NCI-H524 (cell line): ENCODE data around the gene RNF44.

ENCODE experiments used
- DNase-seq, 2 experiments: peaks; one replicate each; lab custom pipeline; 2025; lab: John Stamatoyannopoulos, UW

Gene RNF44

DNA sequence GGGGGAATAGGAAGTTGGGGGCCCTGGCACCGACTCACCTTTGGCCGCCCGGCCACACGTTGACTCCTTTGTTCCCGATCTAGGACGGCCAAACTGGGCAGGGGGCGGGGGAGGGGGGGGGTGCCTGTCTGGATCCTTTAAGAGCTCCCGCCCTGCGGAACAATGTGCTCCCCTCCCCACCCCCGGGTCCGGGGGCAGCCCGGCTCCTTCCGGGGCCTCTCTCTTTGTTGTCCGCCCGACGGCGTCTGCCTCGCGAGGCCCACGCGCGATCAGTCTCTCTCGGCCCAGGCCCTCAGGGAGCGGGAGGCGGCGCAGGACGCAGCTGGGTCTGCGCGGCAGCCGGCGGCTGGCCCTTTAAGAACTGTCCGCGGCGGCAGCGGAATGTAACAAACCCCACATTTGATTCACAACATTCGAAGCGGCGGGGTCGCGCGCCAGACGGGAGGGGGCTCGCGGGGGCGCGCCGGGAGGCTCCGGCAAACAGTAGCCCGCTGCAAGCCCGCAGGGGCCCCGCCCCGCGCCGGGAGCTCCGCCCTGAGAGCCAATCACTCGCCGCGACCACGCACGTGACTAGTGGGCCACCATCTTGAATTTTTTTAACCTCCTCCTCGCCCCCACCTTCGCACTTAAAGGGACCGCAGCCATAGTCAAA lies at the start of gene RNF44:
Gene RNF44, minus strand, starts transcription at position 501 of the 652 bp plus-strand sequence. CDS start 4,930 bp downstream, outside the sequence.
- peak; percentile 93 to 95 for DNase-seq

DNA sequence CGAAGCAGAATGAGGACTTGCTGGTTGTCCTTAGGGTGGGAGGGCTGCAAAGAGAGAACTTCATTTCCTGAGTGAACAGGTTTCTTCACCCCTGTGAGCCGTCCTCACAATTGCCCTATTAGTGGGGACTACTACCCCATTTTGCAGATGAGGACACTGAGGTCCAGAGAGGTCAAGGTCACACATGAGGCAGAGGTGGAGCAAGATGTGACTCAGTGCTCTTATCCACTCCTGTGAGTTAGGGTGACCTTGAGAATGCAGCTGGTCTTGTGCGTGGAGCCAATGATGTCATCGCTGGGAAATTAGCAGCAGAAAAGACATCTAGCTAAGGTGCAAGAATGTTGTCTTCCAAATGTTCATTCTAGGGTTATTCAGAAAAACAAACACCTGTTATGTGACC lies 45.9 kb upstream of the RNF44 start:
- no peak for DNase-seq

- DNase-seq, result no peak
These were observed 44.2 kb upstream of the RNF44 start for GRCh38 chr5:176581361-176581760.

DNA sequence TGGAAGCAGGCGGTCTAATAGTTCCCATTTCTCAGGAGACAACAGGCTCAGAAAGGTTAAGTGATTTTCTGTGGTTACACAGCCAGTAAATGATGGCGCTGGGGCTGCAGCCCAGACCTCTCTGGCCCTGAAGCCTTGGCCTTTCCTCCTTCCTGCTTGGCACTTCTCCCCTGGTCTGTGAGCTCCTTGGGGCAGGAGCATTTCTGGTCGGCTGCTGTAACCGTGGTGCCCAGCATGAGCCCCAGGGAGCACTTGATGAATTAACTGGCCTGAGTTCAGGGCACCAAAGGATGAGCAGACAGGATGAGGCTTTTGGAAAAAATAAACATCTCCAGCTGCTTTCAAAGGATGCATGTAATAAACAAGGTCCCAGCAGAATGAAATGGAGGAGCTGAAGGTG lies 42.1 kb upstream of the RNF44 start:
- DNase-seq, result no peak

- peak; percentile 27 to 69 for DNase-seq
These were observed 41.2 kb upstream of the RNF44 start for GRCh38 chr5:176578391-176578808.

- DNase-seq, result peak in 1 of 2 experiments; percentile 16
These were observed 40.3 kb upstream of the RNF44 start for GRCh38 chr5:176577312-176578176.

DNA sequence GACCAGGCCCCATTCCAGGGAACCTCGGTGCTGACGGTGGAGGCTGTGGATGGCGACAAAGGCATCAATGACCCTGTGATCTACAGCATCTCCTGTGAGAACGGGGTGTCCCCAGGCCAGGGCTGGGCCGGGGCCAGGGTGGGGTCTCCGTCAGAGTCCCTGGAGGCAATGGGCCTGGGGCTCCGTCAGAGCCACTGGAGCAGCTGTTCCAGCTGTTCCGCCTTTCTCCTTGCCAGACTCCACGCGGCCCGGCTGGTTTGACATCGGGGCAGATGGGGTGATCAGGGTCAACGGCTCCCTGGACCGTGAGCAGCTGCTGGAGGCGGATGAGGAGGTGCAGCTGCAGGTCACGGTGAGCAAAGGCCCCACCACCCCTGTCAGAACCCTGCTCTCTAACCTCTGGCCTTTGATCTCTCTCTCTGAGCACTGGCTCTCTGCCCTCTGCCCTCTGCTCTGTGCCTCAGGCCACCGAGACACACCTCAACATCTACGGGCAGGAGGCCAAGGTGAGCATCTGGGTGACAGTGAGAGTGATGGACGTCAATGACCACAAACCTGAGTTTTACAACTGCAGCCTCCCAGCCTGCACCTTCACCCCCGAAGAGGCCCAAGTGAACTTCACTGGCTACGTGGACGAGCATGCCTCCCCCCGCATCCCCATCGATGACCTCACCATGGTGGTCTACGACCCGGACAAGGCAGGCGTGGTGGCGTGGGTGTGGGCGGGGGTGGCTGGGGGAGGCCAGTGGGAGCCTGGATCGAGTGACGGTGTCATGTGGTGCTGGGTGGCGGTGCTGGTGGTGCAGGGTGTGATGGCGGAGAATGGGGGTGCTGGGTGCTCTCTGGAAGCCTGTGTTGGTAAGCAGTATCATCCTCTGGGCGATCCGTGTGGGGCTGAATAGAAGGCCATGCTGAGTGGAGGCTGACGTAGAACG lies 38.6 kb upstream of the RNF44 start:
- no peak for DNase-seq

GRCh38 chr5:176575066-176575465 lies 37.9 kb upstream of the RNF44 start:
- no peak for DNase-seq

GRCh38 chr5:176574297-176574591 lies 37.0 kb upstream of the RNF44 start:
- no peak for DNase-seq

- peak; percentile 13 to 54 for DNase-seq
These were observed 36.5 kb upstream of the RNF44 start for GRCh38 chr5:176573564-176574296.

DNA sequence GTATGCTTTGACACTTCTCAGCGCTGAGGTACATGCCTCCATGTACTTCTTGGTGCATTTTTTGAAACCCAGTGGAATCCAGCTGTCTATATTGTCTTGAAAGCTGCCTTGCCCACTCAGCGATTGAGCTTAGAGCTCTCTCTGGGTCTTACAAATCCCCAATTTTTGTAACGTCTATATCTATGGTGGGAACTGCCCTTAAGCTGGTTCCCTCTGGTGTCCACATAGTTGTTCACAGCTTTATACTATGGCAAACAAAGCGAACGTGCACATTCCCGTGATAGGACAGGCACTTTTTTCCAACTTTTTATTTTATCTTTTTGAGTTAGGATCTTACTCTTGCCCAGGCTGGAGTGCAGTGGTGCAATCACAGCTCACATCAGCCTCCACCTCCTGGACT lies 32.8 kb upstream of the RNF44 start:
- DNase-seq, result peak in 1 of 2 experiments; percentile 12

- no peak for DNase-seq
These were observed 31.5 kb upstream of the RNF44 start for GRCh38 chr5:176568657-176569056.

GRCh38 chr5:176565760-176566288 lies 28.6 kb upstream of the RNF44 start:
- no peak for DNase-seq

GRCh38 chr5:176564002-176564401 lies 26.8 kb upstream of the RNF44 start:
- DNase-seq, result no peak

DNA sequence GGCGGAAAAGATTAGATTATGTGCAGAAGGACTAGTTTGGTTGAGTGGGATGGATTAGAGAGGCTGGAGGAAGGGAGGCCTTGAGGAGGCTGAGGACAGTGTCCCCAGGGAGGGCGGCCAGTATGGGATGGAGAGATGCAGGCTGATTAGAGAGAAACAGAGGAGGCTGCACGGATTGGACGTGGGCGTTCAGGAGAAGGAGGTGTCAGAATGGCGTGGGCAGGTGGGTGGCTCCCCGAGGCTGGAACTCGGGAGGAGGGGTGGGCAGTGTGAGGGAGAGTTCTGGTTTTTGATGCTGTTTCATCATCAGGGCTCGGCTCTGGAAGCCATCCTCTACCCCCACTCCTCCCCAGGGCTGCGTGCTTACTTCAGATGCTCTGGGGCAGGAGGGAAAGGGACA lies 25.0 kb upstream of the RNF44 start:
- no peak for DNase-seq

DNA sequence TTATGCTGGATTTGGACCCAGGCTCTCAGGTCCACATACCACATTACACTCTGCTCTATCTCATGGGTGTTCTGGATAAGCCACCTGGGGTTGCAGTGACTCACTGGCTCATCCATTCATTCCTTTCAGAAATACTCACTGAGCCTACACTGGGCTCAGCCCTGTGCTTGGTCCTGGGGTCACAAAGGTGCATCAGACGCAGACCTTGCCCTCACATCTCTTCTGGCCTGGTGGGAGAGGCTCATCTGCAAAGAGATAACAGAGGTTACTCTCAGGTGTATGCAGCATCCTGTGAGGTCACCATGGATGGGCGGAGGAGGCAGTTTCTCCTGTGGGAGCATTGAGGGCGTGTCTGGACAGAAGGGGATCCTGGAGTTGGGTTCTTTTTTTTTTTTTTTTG lies 24.1 kb upstream of the RNF44 start:
- DNase-seq, result no peak

DNA sequence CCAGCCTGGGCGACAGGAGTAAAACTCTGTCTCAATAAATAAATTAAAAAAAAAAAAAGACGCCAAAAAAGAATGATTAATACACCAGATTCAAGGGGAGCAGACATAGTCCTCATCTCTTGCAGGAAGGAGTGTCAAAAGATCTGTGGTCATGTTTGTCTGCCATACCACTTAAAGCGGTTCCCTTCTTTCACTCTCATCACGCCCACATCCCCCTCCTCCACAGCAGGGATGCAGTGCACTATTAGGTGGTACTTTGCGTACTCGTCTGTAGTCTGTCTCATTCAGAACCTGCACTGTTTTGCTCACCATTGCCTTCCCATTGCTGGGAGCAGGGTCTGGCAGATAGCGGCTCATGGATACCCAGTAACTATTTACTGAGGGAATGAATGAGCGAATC lies 23.2 kb upstream of the RNF44 start:
- DNase-seq, result no peak

GRCh38 chr5:176559683-176560082 lies 22.5 kb upstream of the RNF44 start:
- DNase-seq, result peak; percentile 25 to 65

DNA sequence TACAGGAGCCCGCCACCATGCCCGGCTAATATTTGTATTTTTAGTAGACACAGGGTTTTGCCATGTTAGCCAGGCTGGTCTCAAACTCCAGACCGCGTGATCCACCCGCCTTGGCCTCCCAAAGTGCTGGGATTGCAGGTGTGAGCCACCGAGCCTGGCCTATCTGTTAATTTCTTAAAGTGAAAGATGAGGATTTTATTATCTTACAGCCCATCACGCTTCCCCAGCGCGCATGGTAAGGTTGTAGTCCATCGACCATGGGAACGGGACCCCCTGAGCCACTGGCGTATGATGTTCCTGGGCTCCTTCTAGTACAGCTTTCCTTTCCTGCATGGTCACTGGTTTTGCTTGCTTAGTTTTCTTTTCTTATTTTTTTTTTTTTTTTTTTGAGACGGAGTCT lies 20.6 kb upstream of the RNF44 start:
- no peak for DNase-seq

DNA sequence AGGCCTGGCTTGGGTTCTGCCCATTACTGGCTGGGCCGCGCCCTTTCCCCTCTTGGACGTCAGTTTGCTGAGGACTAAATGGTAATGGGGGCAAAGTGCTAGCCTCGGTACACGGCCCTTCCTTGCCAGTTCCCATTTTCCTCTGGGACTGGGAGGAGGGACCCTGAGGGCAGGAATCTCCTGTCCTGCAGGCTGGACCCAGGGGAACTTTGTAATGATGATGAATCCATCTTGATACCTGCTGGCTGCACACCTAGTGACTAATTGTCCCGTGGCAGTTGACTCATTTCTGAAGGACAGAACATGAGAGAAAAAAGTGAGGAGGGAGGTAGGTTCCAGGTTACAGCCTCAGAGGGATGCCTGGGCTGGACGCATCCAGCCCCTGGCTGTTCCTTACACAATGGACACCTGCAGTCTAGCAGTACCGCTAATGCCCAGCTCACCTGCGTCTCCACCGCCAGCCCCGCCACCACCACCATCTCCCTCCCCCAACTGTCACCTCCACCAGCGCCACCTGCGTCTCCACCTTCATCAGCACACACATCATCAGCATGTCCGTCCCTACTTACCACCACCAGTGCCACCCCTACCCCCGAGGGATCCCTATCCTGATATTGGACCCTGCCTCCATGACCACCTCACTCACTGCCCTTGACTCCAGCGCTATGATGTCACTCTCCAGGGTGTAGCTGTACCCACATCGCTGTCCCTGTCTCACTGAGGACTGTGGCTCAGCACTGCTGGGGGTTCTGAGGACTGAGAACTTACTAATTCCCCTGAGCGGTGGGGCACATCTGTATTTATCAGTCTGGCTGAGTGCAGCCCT lies 16.3 kb upstream of the RNF44 start:
- no peak for DNase-seq
